IPS-NIHi7 (cell line): ENCODE measurements around the gene UPF3B.
A peak's percentile ranks its signal among the peaks of the same experiment; 100 is the strongest.
"Not testable (repeated sequence)": the region's sequence is repeated elsewhere in the genome, so short reads cannot be mapped to it uniquely, and the experiment has no call there.

ENCODE experiments used
- DNase-seq: peaks from one replicate; pipeline ENCODE4 v3.0.0; 2012; ENCODE audit warnings: mixed read lengths; ENCODE audit errors: extremely low spot score

Gene UPF3B

DNA sequence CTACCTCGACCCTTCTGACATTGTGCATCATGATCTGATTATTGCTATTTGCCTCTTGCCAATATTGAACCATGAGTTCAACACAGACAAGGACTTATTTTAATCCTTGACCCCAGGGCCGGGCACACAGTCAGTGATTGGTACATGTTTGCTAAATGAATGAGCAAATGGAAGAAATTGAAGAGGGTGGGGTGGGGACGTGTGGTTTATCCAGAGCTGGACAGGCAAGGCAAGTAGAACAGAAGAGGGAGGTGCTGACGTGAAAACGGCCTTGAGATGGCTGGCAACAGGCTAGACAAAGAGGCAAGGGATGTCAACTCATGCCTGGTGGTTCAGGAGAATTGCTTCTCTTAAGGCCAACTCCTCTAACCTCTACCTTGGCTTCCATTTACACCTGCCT, 28.5 kb downstream of the UPF3B start:
- not testable (repeated sequence) for DNase-seq

DNA sequence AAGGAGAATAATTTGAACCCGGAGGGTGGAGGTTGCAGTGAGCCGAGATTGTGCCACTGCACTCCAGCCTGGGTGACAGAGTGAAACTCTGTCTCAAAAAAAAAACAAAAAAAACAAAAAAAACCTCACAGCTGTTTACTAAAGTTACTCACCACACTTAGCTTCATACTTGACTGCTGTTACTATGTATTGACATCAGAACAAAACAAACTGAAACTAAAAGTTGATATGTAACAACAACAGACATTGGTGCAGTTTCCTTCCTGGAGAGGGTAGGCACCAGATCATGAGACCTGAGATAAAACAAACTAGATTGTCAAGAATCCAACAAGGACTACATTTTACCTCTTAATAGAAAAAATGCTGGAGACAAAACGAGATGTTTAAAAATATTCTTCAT, 31.1 kb downstream of the UPF3B start:
- DNase-seq: not testable (repeated sequence)

- no peak for DNase-seq
Observed at GRCh38 chrX:119817130-119817690, 35.6 kb downstream of the UPF3B start.

DNA sequence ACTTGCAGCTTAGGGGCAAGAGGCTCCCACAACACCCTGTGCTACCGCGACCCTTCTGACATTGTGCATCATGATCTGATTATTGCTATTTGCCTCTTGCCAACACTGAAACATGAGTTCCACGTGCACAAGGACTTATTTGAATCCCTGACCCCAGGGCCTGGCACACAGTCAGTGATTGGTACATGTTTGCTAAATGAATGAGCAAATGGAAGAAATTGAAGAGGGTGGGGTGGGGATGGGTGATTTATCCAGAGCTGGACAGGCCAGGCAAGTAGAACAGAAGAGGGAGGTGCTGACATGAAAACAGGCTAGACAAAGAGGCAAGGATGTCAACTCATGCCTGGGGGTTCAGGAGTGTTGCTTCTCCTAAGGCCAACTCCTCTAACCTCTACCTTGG, 36.5 kb downstream of the UPF3B start:
- DNase-seq: no peak

DNA sequence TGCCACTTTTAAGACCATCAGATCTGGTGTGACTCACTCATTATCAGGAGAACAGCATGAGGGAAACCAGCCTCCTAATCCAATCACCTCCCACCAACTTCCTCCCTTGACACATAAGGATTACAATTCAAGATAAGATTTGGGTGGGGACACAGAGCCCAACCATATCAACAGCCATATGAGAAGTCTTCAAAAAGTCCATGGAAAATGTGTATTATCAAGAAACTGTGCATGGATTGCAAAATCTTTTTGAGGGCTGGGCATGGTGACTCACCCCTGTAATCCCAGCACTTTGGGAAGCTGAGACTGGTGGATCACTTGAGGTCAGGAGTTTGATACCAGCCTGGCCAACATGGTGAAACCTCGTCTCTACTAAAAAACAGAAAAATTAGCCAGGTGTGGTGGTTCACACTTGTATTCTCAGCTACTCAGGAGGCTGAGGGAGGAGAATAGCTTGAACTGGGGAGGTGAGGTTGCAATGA, 43.5 kb downstream of the UPF3B start:
- no peak for DNase-seq

- DNase-seq: not testable (repeated sequence)
Observed at GRCh38 chrX:119808461-119808860, 44.3 kb downstream of the UPF3B start.

GRCh38 chrX:119802546-119802945, 50.2 kb downstream of the UPF3B start:
- no peak for DNase-seq

DNA sequence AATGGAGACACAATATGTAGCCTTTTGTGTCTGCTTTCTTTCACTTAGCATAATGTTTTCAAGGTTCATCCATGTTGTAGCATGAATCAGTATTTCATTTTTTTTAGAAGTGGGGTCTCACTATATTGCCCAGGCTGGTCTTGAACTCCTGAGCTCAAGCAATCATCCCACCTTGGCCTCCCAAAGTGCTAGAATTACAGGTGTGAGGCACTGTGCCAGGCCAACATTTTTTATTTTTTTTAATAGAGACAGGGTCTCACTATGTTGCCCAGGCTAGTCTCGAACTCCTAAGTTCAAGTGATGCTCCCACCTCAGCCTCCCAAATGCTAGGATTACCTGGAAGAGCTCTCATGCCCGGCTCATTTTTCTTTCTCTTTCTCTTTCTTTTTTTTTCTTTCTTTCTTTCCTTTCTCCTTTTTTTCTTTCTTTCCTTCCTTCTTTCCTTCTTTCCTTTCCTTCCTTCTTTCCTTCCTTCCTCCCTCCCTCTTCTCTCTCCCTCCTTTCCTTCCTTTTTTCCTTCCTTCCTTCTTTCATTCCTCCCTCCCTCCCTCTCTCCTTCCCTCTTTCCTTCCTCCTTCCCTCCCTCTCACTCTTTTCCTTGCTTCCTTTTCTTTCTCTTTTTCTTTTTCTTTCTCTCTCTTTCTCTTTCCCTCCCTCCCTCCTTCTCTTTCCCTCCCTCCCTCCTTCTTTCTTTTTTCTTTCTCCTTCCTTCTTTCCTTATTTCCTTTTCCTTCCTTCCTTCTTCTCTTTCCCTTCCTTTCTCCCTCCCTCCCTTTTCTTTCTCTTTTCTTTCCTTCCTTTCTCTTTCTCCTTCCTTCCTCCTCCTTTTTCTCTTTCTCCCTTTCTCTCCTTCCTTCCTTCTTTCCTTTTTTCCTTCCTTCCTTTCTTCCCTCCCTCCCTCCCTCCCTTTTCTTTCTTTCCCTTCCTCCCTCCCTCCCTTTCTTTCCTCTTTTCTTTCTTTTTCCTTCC, 51.2 kb downstream of the UPF3B start:
- DNase-seq: no peak

GRCh38 chrX:119791437-119792231, 61.1 kb downstream of the UPF3B start, which contains the start of gene RPL39:
Gene RPL39 (minus strand): TSS chrX:119791630. CDS start chrX:119791576, 54 bp downstream.
- DNase-seq: peak; percentile 66

DNA sequence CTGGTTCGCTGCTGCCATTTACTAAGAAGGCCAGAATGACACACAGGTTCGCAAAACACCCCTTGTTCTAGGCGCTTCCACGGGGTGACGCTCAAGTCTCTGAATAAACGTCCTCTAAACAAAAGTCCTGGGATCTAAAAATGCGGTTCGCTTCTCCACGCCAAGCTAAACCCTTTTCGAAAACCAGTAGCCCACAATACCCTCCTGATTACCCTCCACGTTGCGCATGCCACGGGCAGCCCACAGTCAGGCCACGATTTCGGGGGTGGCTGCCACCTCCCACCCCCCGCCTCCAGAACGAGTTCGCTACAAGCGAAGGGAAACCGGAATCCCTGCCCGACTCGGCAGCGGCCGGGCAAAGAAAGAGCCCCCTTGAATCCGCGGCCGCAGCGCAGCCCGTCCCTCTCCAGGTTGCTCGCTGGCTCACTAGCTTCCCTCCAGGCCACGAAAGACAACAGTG, 61.8 kb downstream of the UPF3B start:
- DNase-seq: no peak

GRCh38 chrX:119784747-119785446, 67.9 kb downstream of the UPF3B start:
- DNase-seq: peak; percentile 28
